ENCODE measurements around the gene PDF.

DNA sequence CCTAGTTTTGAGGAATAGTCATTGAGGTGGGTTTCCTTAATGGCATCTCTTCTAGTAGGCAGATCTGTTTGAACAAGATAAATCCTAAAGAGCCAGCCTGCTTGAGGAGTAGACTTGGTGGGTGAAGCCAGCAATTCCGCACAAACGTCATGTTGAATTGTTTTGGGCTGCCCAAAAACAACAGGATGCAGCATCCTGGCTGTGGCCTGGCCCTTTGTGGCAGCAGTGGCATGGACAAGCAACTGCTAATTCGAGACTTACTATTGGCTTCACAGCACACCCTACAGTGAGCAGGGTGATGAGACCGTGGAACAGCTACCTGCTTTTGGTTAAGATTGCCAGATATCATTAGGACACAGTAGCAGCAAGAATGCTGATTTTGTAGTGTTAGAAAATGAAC is 28.5 kb downstream of the PDF start:
- TF ChIP-seq, protein P1, sequence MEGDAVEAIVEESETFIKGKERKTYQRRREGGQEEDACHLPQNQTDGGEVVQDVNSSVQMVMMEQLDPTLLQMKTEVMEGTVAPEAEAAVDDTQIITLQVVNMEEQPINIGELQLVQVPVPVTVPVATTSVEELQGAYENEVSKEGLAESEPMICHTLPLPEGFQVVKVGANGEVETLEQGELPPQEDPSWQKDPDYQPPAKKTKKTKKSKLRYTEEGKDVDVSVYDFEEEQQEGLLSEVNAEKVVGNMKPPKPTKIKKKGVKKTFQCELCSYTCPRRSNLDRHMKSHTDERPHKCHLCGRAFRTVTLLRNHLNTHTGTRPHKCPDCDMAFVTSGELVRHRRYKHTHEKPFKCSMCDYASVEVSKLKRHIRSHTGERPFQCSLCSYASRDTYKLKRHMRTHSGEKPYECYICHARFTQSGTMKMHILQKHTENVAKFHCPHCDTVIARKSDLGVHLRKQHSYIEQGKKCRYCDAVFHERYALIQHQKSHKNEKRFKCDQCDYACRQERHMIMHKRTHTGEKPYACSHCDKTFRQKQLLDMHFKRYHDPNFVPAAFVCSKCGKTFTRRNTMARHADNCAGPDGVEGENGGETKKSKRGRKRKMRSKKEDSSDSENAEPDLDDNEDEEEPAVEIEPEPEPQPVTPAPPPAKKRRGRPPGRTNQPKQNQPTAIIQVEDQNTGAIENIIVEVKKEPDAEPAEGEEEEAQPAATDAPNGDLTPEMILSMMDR (conservative IDR thresholded peaks at IDR 0.05 in 1 of 2, IDR thresholded peaks at IDR 0.05 in 1 of 2; ENCODE audit: low read depth in 1 of 2, low read length in 2 of 2) = no peak
- no peak for TF ChIP-seq EZH2 (IDR thresholded peaks at IDR 0.05; ENCODE audit: low read length, missing control alignments)

Measured in fibroblast of lung (primary cell).